GM21619 (cell line): ENCODE data around the gene LRIT1.
A peak's percentile ranks its signal among the peaks of the same experiment; 100 is the strongest.
"Not testable (repeated sequence)": the region's sequence is repeated elsewhere in the genome, so short reads cannot be mapped to it uniquely, and the experiment has no call there.

Experiments
- ATAC-seq: cut with Tn5 transposase; IDR thresholded peaks from one replicate; pipeline ENCODE4 v1.9.1; 2021; ENCODE audit not compliant: unreplicated experiment

LRIT1 gene

GRCh38 chr10:84241185-84241790 is at the start of gene LRIT1:
TSS of gene LRIT1 (minus strand) at chr10:84241546. CDS start at chr10:84241439, 107 bp downstream.
- no peak for ATAC-seq

- ATAC-seq: no peak
These were observed 48.9 kb upstream of the LRIT1 start for GRCh38 chr10:84290235-84290634.

GRCh38 chr10:84289521-84290200 is 48.3 kb upstream of the LRIT1 start:
- ATAC-seq: no peak

- no peak for ATAC-seq
These were observed 46.8 kb upstream of the LRIT1 start for GRCh38 chr10:84288151-84288550.

GRCh38 chr10:84286695-84287094 is 45.3 kb upstream of the LRIT1 start:
- no peak for ATAC-seq

GRCh38 chr10:84279876-84280475 is 38.6 kb upstream of the LRIT1 start:
- not testable (repeated sequence) for ATAC-seq

- ATAC-seq: no peak
These were observed 29.4 kb upstream of the LRIT1 start for GRCh38 chr10:84270708-84271107.

- no peak for ATAC-seq
These were observed 28.4 kb upstream of the LRIT1 start for GRCh38 chr10:84269773-84270172.

- no peak for ATAC-seq
These were observed 27.8 kb upstream of the LRIT1 start for GRCh38 chr10:84269162-84269561.

- peak; percentile 58 for ATAC-seq
These were observed 26.3 kb upstream of the LRIT1 start for GRCh38 chr10:84267503-84268126.

GRCh38 chr10:84265418-84265817 is 24.1 kb upstream of the LRIT1 start:
- ATAC-seq: no peak

GRCh38 chr10:84264611-84265141 is 23.3 kb upstream of the LRIT1 start:
- ATAC-seq: peak; percentile 94

- ATAC-seq: no peak
These were observed 22.4 kb upstream of the LRIT1 start for GRCh38 chr10:84263716-84264115.

- no peak for ATAC-seq
These were observed 21.0 kb upstream of the LRIT1 start for GRCh38 chr10:84262190-84262956.

GRCh38 chr10:84261236-84261915 is 20.0 kb upstream of the LRIT1 start:
- no peak for ATAC-seq

- no peak for ATAC-seq
These were observed 16.8 kb upstream of the LRIT1 start for GRCh38 chr10:84258034-84258695.

GRCh38 chr10:84257343-84258020 is 16.1 kb upstream of the LRIT1 start:
- no peak for ATAC-seq

GRCh38 chr10:84256510-84257342 is 15.4 kb upstream of the LRIT1 start:
- ATAC-seq: no peak
